Heart left ventricle (tissue), 13 donors: Measurements from ENCODE around the gene CHST11.

Source experiments
- POLR2A ChIP-seq, 2 donors: fragments of 450-650 bp; IDR thresholded peaks; one replicate each; pipeline ENCODE4 v1.6.1; 2017; ENCODE audit warnings: antibody characterized with exemption in 2 of 2, mild to moderate bottlenecking in 2 of 2, moderate library complexity in 2 of 2
- TF ChIP-seq, protein P1 (sequence below), 12 donors: fragments of 200-600 bp; sonication (generic) in 4 of 12; IDR thresholded peaks; one replicate each; pipeline versions ENCODE4 v1.5.0 to v1.8.0; 2018 to 2022; ENCODE audit warnings: antibody characterized with exemption in 12 of 12, mild to moderate bottlenecking in 5 of 12
- donor health status: ischemic (EF 13 %, LVEDD 7.1; RV severe dilation, severe dysfunction).
- donor health status: DM: no; HTN: yes; CAD: no.
- donor health status: DM: no; HTN: no; CAD: no.
- donor health status: ischemic (EF 25% LVEDD 6.9; RV normal size, moderate dysfunction).
- donor health status: ischemic (EF 25% LVEDD 5.7; RV mildly dilated, moderate dysfunction).
- donor health status: ischemic (EF 35%, LVEDD 5.7; RV mildly dilated, moderate dysfunction).
- donor health status: nonischemic (EF 11% LVEDD 7.7; RV severe dilation, severe dysfunction).
- donor health status: DM: yes; HTN: yes; CAD: no.
- donor health status: PGD.
- donor health status: ischemic (EF 29% LVEDD 5.4; RV normal size, mild dysfunction).
- donor health status: nonischemic (EF 23%, LVEDD 6.1; RV moderate dilation, normal function).

DNA sequence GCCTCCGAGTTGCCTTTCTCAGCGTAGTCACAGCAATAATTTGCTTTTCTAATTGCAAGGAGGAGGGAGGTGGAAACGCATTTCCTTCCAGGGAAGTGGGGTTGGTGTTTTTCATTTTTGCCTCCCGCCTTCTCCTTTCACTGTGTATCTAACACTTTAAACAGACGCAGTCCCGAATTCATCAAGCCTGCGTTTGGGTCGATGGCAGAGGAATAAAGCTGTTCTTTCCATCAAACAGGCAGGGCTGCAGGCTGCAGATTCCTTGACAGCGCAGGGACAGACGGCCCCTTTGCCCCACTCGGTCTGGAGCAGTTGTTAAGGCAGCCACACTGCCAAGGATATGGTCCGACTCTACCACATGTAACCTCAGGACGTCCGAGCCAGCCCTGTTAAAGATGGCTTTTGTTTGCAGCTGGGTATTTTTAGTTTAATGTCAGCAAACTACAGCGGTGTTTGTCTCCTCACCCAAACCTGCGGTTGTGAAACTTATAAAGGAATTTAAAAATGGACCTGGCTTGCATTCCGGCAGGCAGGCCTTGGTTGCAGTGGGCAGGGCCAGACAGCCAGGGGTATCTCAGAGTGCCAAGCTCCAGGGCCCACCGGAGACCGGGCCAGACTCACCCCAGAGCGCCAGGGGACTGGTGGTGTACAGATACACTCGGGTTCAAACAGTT is 2.1 kb downstream of the CHST11 start:
- TF ChIP-seq, protein P1, sequence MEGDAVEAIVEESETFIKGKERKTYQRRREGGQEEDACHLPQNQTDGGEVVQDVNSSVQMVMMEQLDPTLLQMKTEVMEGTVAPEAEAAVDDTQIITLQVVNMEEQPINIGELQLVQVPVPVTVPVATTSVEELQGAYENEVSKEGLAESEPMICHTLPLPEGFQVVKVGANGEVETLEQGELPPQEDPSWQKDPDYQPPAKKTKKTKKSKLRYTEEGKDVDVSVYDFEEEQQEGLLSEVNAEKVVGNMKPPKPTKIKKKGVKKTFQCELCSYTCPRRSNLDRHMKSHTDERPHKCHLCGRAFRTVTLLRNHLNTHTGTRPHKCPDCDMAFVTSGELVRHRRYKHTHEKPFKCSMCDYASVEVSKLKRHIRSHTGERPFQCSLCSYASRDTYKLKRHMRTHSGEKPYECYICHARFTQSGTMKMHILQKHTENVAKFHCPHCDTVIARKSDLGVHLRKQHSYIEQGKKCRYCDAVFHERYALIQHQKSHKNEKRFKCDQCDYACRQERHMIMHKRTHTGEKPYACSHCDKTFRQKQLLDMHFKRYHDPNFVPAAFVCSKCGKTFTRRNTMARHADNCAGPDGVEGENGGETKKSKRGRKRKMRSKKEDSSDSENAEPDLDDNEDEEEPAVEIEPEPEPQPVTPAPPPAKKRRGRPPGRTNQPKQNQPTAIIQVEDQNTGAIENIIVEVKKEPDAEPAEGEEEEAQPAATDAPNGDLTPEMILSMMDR (IDR thresholded peaks at IDR 0.05): no peak
- TF ChIP-seq POLR2A (IDR thresholded peaks at IDR 0.05): no peak
